H1 (cell line): Measurements from ENCODE around the gene PDIA5. TPM values are rescaled to one million over a fixed set of nuclear protein-coding genes. Genes with fewer than 3 reads are reported as not detected.

Experiments used
- CTCF ChIA-PET: fragments of 300-600 bp; sonication (Branson Sonifier 250); formaldehyde crosslinking; loops from one replicate; lab custom pipeline; 2021; ENCODE audit not compliant: partially characterized antibody; lab: Charles Lee
- POLR2A ChIA-PET: fragments of 300-600 bp; sonication (Branson Sonifier 250); formaldehyde crosslinking; loops from one replicate; lab custom pipeline; 2021; ENCODE audit warnings: inconsistent platforms; ENCODE audit not compliant: partially characterized antibody; lab: Charles Lee
- DNase-seq, 2 experiments: peaks; one replicate each; pipeline versions ENCODE4 v3.0.0 to v3.0.0-alpha.2; 2010 to 2022; ENCODE audit warnings: low spot score in 2 of 2, low read depth in 1 of 2, mixed read lengths in 1 of 2
- FAIRE-seq: peaks from 2 replicates; lab custom pipeline; 2011; peaks lifted over from hg19 to GRCh38; lab: Jason Lieb, UNC
- H2AFZ ChIP-seq: 2 replicates; pipeline ENCODE4 v1.8.1; 2012; ENCODE audit warnings: low read length, inconsistent platforms
- H2AK5ac ChIP-seq: 2 replicates; pipeline ENCODE4 v1.6.1; 2013; ENCODE audit warnings: low read depth, low read length
- H2BK120ac ChIP-seq: replicated peaks from 2 replicates; pipeline ENCODE3; 2013; ENCODE audit warnings: low read depth, low read length, inconsistent platforms
- H2BK12ac ChIP-seq: 2 replicates; pipeline ENCODE4 v1.6.1; 2013; ENCODE audit warnings: low read depth, low read length
- H2BK15ac ChIP-seq: 2 replicates; pipeline ENCODE4 v1.6.1; 2013; ENCODE audit warnings: low read length
- H2BK20ac ChIP-seq: 2 replicates; pipeline ENCODE4 v1.6.1; 2013; ENCODE audit warnings: low read length
- H2BK5ac ChIP-seq: 2 replicates; pipeline ENCODE4 v1.6.1; 2013; ENCODE audit warnings: low read depth, low read length
- H3K14ac ChIP-seq: 2 replicates; pipeline ENCODE4 v1.6.1; 2013; ENCODE audit warnings: inconsistent platforms; ENCODE audit not compliant: insufficient read length
- H3K18ac ChIP-seq: 2 replicates; pipeline ENCODE4 v1.6.1; 2013; ENCODE audit warnings: low read length; ENCODE audit errors: extremely low read depth
- H3K23ac ChIP-seq: 2 replicates; pipeline ENCODE4 v1.6.1; 2013; ENCODE audit warnings: inconsistent platforms; ENCODE audit not compliant: insufficient read length
- H3K23me2 ChIP-seq: 2 replicates; pipeline ENCODE4 v1.6.1; 2013; ENCODE audit warnings: low read depth, low read length
- H3K27ac ChIP-seq: 2 replicates; pipeline ENCODE4 v1.6.1; 2011; ENCODE audit warnings: low read depth, low read length, inconsistent platforms
- H3K27me3 ChIP-seq, 4 experiments: replicated peaks in 1 of 4; 1 replicate in 1 of 4; 2 replicates in 3 of 4; pipeline versions ENCODE4 v1.6.1 to v1.8.1; 2011 to 2013; ENCODE audit warnings: low read length in 3 of 4, mild to moderate bottlenecking in 3 of 4, inconsistent platforms in 2 of 4, mixed read lengths in 2 of 4, moderate library complexity in 1 of 4; ENCODE audit not compliant: control insufficient read depth in 3 of 4, insufficient read depth in 3 of 4; ENCODE audit errors: extremely low read depth in 1 of 4
- H3K36me3 ChIP-seq, 4 experiments: 2 replicates each; pipeline versions ENCODE4 v1.6.1 to v1.8.1; 2011 to 2013; ENCODE audit warnings: mild to moderate bottlenecking in 4 of 4, low read length in 3 of 4, moderate library complexity in 2 of 4, control low read depth in 1 of 4, inconsistent platforms in 1 of 4; ENCODE audit not compliant: insufficient read depth in 4 of 4, control insufficient read depth in 2 of 4
- H3K4ac ChIP-seq: replicated peaks from 2 replicates; pipeline ENCODE3; 2013; ENCODE audit warnings: low read length, low read depth, mixed read lengths, inconsistent platforms; ENCODE audit not compliant: insufficient read length
- H3K4me1 ChIP-seq, 4 experiments: replicated peaks in 1 of 4; 1 replicate in 1 of 4; 2 replicates in 3 of 4; pipeline versions ENCODE4 v1.6.1 to v1.8.1; 2011 to 2013; ENCODE audit warnings: low read length in 3 of 4, inconsistent platforms in 2 of 4, mixed read lengths in 1 of 4; ENCODE audit not compliant: insufficient read depth in 4 of 4, control insufficient read depth in 3 of 4
- H3K4me2 ChIP-seq, 2 experiments: 2 replicates each; pipeline versions ENCODE4 v1.6.1 to v1.8.1; 2011 to 2013; ENCODE audit warnings: low read depth in 2 of 2, low read length in 2 of 2, control low read depth in 1 of 2, inconsistent platforms in 1 of 2, mild to moderate bottlenecking in 1 of 2; ENCODE audit not compliant: insufficient read depth in 1 of 2
- H3K4me3 ChIP-seq, 4 experiments: fragments of 200-600, 300-600 bp in 1 of 4; sonication (generic), shearing (Covaris generic), sonication (Bioruptor Twin) in 1 of 4; 2 replicates each; pipeline versions ENCODE4 v1.5.1 to v1.8.1; 2011 to 2016; ENCODE audit warnings: low read length in 4 of 4, low read depth in 3 of 4, control low read depth in 2 of 4, inconsistent platforms in 2 of 4, mild to moderate bottlenecking in 2 of 4, mixed read lengths in 1 of 4, moderate library complexity in 1 of 4; ENCODE audit not compliant: insufficient read depth in 2 of 4; ENCODE audit errors: extremely low read depth in 1 of 4
- H3K56ac ChIP-seq: replicated peaks from 2 replicates; pipeline ENCODE3; 2013; ENCODE audit warnings: low read depth, mild to moderate bottlenecking, mixed read lengths, low read length, inconsistent platforms; ENCODE audit not compliant: insufficient read length
- H3K79me1 ChIP-seq: 2 replicates; pipeline ENCODE4 v1.6.1; 2013; ENCODE audit warnings: low read depth, low read length, control low read depth
- H3K79me2 ChIP-seq, 2 experiments: 2 replicates each; pipeline versions ENCODE4 v1.6.1 to v1.8.1; 2012 to 2013; ENCODE audit warnings: low read length in 2 of 2, mild to moderate bottlenecking in 2 of 2, inconsistent platforms in 1 of 2; ENCODE audit not compliant: insufficient read depth in 2 of 2, control insufficient read depth in 1 of 2
- H3K9ac ChIP-seq, 4 experiments: replicated peaks in 1 of 4; 1 replicate in 1 of 4; 2 replicates in 3 of 4; pipeline versions ENCODE4 v1.6.1 to v1.8.1; 2011 to 2013; ENCODE audit warnings: low read depth in 3 of 4, low read length in 3 of 4, control low read depth in 2 of 4, mild to moderate bottlenecking in 2 of 4, moderate library complexity in 2 of 4, inconsistent platforms in 1 of 4; ENCODE audit errors: extremely low read depth in 1 of 4
- H3K9me3 ChIP-seq, 2 experiments: 2 replicates each; pipeline versions ENCODE4 v1.6.1 to v1.8.1; 2012 to 2013; ENCODE audit warnings: mild to moderate bottlenecking in 2 of 2, moderate library complexity in 2 of 2, control low read depth in 1 of 2, inconsistent platforms in 1 of 2, low read depth in 1 of 2, low read length in 1 of 2, mixed read lengths in 1 of 2; ENCODE audit not compliant: insufficient read depth in 2 of 2
- H4K20me1 ChIP-seq, 2 experiments: replicated peaks in 1 of 2; 2 replicates each; pipeline versions ENCODE3 to v1.8.1; 2011 to 2013; ENCODE audit warnings: inconsistent platforms in 2 of 2, low read length in 2 of 2, mild to moderate bottlenecking in 1 of 2; ENCODE audit not compliant: insufficient read depth in 2 of 2, control insufficient read depth in 1 of 2
- H4K5ac ChIP-seq: 2 replicates; pipeline ENCODE4 v1.6.1; 2013; ENCODE audit warnings: low read length, low read depth, mixed read lengths, inconsistent platforms; ENCODE audit not compliant: insufficient read length
- H4K8ac ChIP-seq: 2 replicates; pipeline ENCODE4 v1.8.0; 2013; ENCODE audit warnings: mild to moderate bottlenecking, moderate library complexity, low read length, inconsistent platforms; ENCODE audit not compliant: insufficient read depth; ENCODE audit errors: extremely low read depth
- H4K91ac ChIP-seq: replicated peaks from 2 replicates; pipeline ENCODE3; 2013; ENCODE audit warnings: low read length, mixed read lengths, inconsistent platforms; ENCODE audit not compliant: insufficient read length
- FOSL1 ChIP-seq: IDR thresholded peaks from 2 replicates; pipeline ENCODE4 v1.6.1; 2011; ENCODE audit warnings: mild to moderate bottlenecking, low read depth, low read length, moderate library complexity; ENCODE audit not compliant: insufficient read depth
- polyA plus RNA-seq, 7 experiments: library from polyadenylated mRNA; depleted of rRNA in 3 of 7; stranded (reverse) in 5 of 7; unstranded in 2 of 7; fragments of >200 nt in 5 of 7; fragments of 200-250 nt in 2 of 7; gene quantifications; 1 replicate in 5 of 7; 2 replicates in 1 of 7; 4 replicates in 1 of 7; pipeline versions ENCODE4 v1.2.1 to v1.2.3, GENCODE V29; 2011 to 2013; ENCODE audit warnings: missing spikeins in 2 of 7, mixed read lengths in 2 of 7
- total RNA-seq: library from RNA; stranded (reverse); fragmentation: NEBNext Ultra II Directional; extraction: Animal tissue kit (Norgen Biotek cat#: 25700); gene quantifications from 2 replicates; pipeline ENCODE4 v1.2.1, GENCODE V29; 2021

PDIA5 gene
- total and polyA plus RNA-seq, 2 of the 8 experiments (the other 6 are each of a cell fraction or from before 2014, with no cell fraction given) = 18.2 to 32.8 TPM

DNA sequence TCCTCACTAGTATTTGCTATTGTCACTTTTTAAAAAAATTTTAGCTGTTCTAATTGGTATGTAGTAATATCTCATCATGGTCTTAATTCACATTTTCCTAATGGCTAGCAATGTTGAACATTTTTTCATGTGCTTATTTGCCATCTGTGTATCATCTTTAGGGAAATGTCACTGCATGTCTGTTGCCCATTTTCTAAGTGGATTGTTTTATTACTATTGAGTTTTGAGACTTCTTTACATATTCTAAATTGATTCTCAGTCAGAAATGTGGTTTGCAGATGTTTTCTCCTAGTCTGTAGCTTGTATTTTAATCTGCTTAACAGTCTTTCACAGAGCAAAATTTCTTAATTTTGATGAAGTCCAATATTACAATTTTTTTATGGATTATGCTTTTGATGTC is 101.3 kb downstream of the PDIA5 start:
- FAIRE-seq = no peak
- no peak overlapping the region for H4K91ac ChIP-seq
- H4K20me1 ChIP-seq = no peaks in the 10 kb centered on the region
- H2AK5ac ChIP-seq = no peak overlapping the region
- H3K4me1 ChIP-seq = no peaks in the 10 kb centered on the region
- POLR2A ChIA-PET = no interaction called here
- H3K23ac ChIP-seq = no peak overlapping the region
- no peak overlapping the region for H3K9ac ChIP-seq
- no peak overlapping the region for H2BK12ac ChIP-seq
- no peak overlapping the region for H3K4ac ChIP-seq
- no peak overlapping the region for H2AFZ ChIP-seq
- no peak for TF ChIP-seq FOSL1
- TF ChIP-seq, all 59 proteins: peak for 0
- Histone ChIP-seq H3K4me3 (no peak overlapping the region), H3K14ac (no peak overlapping the region), H3K23me2 (no peaks in the 10 kb centered on the region), H3K36me3 (peaks cover 0 to 14% (median 9%) of the 10 kb centered on the region in 4 experiments; a peak in 4 of 8 replicates), H4K8ac (no peak overlapping the region), H4K5ac (no peak overlapping the region), H3K79me1 (no peaks in the 10 kb centered on the region), H3K79me2 (no peaks in the 10 kb centered on the region), H2BK15ac (no peak overlapping the region), H2BK120ac (no peak overlapping the region), H3K56ac (no peak overlapping the region), H3K27me3 (no peaks in the 10 kb centered on the region), H3K9me3 (0 out of 4 replicates have a peak, but pooled peaks cover 0 to 2% of the 10 kb centered on the region in 2 experiments), H3K27ac (no peak overlapping the region), H2BK5ac (no peak overlapping the region), H3K4me2 (no peak overlapping the region), H2BK20ac (no peak overlapping the region), H3K18ac (no peak overlapping the region)
- no peak for DNase-seq
- CTCF ChIA-PET = interaction anchor here (0.9 to 1.2 kb wide), 2 partner anchors 25 to 130 kb away, joined by 3 read pairs; no protein-coding TSS in a partner anchor
